ENCODE results near the gene ZNF275.
"Not testable (repeated sequence)": the region's sequence is repeated elsewhere in the genome, so short reads cannot be mapped to it uniquely, and the experiment has no call there.

ZNF275 gene

DNA sequence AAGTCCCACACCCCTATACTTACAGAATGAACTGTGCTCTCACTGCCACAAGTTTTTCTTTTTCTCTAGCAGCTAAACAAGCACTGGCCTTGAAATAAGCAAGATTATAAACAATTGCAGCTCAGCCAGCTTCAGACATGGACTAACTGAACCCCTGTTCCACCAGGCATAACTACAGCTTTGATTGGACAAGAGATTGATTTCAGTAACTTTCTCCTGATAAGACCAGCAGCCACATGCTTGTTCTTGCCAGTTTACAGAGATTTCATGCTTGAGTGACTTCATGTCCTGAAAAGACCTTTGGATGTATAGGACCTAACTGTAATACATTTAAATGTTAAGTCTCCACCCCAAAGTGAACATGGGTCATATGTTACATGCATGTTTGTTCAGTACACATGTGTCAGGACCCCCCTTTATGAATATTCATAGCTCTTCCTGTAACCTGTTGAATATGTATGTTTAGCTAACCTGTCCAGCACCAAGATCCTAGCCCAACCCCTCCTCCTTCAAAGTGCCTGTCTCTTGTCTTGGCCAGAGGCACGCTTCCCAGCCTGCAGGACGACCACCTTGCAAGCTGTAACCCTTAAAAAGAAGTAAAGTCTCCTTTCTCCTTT, 27.9 kb downstream of the ZNF275 start:
- no peak for DNase-seq

DNA sequence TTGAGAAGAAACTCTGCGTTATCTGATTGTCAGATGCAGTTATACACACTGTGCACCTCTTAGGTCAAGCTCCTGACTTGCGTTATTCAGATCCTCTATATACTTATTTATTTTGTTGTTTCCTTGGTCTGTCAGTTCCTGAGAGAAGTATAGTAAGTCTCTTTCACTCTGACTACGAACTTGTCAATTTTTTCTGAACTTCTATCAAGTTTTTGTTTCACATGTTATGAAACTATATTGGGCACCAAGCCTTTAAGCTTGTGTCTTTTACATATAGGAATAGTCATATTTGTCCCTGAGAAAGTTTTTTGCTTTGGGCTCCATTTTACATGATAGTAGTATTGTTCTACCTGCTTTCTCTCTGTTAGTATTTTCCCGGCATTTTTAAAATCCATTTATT, 31.7 kb downstream of the ZNF275 start:
- DNase-seq, result no peak

DNA sequence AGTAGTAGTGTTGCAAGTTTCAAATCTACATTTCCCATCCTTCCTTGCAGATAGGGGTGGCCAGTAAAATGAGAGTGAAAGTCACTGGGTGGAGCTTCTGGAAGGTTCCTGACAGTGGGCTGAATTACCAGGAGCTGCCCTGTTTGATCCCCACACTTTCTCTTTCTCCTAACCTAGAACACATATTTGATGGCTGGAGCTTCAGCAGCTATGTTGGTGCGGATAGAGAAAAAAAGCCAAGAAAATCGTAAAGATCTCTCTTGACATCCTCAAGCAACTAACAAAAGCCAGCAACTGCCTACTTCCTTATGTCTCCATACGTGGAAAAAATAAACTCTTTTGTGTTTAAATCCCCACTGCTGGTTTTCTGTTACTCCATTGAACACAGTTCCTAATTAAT, 32.2 kb downstream of the ZNF275 start:
- DNase-seq, result no peak

DNA sequence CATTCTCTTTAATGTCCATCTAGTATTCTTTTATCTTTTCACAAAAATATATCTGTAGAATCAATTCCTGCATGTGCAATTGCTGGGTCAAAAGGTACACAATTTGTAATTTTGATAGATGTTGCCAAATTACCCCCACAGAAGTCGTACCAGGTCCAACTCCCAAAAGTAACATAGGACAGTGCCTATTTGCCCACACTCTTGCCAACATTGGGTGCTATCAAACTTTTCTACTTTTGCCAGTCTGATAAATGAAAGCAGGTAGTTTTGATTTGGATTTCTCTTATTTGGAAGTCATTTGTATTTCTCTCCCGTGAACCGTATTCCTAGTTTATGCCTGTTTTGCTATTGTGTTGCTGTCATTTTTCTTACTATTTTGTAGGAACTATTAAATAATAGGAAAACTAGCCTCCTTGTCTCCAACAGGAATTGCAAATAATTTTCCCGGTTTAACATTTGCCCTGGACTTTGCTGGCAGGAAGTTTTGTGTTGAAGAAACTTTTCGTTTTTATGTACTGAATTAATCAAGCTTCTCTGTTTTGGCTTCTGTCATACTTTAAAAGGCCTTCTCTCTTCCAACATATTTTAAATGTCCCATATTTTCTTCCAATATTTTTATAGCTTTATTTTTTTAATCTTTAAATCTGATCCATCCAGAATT, 33.1 kb downstream of the ZNF275 start:
- no peak for DNase-seq

DNA sequence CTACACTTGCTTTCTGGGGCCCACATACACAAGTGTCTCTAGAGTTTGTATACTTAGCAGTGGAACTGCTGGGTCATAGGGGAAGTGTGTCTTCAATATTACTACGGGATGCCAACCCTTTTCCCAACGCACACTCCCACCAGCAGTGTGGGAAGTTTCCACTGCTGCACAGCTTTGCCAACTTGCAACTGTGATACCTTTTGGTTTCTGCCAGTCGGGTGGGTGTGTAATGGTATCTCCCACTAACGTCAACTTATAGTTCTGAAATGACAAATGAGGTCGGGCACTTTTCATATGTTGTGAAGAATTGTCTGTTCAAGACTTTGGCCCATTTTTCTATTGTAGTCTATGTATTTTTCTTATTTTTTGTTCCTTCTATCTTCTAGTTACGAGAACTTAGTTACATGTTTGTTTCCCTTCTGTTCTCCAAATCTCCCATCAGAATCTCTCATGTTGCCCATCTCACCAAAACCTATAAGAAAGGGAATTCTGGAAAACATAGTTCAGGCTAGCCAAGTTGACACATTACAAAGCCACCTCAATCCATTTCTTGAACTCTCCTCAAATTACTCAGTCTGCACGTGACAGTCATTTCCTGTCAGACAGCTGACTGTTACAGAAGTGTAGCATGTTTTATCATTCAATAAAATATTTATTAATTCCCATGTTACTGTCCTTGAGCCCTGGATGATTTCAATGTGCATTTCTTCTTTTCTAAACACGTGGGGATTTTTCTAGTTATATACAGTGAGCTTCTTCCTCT, 36.5 kb downstream of the ZNF275 start:
- DNase-seq, result no peak

DNA sequence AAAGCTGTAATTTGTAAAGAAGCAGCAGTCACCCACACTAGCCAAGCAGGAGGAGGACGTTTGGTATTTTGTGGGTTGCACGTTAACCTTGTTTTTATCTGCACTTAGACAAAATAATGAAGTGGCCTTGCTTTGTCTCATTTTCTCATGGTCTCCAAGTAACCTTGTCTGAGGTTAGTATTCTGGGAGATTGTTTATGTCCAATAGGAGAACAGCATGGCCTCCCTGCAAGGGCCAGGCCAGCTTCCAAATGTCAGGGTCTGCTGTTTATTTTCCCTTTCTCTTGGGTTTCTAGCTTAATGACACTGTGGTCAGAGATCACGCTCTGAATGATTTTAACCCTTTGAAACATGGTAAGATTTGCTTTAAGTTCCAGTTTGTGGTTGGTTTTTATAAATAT, 37.3 kb downstream of the ZNF275 start:
- DNase-seq, result no peak

DNA sequence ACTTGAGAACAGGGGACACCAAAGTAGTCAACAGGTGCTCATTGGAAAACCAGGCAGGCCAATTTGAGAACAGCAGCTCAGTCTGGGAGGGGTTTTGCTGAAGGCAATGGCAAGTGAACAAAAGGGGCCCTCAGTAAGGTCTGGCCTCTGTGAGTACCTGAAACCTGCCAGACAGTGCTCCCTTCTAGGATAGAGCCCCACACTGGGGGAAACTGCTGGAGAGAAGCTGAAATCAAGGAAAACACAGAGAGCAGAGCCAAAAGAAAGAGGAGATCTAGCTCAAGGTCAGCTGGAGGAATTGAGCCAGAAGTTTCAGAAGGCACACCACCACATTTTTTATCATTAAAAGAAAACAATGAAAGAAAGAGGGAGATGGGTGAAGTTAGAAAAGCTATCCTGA, 39.0 kb downstream of the ZNF275 start:
- no peak for DNase-seq

DNA sequence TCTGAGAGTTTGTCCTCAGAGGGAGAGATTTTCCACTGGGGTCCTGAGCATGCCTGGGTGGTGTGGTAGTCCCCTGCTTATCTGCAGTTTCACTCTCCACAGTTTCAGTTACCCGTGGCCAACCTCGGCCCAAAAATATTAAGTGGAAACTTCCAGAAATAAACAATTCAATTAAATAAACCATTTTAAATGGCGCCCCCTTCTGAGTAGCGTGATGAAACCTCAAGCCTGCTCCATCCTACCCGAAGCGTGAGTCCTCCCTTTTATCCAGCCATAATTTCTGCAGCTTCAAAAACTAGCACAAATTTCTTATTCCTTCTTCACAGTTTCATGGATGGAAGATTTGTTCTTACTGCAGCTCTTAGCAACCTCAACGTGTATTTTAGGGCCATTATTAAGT, 40.5 kb downstream of the ZNF275 start:
- DNase-seq, result no peak

DNA sequence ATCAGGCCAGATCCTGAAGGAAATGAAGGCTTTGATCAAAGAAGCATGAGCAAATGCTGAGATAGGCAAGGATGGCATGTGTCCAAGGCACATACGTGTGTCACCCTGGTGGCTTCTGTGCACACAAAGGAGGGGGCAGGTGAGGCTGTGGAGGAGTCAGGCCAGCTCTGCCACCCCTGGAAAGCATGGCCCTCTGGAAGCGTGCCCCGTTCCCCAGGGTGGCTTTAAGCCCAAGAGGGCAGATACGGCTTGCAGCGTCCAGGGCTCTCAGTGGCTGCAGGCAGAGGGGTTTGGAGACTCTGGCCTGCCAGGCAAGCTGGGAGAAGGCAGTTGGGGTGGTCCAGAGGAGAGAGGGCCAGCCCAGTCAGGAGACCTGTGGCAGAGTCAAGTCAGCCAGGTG, 41.6 kb downstream of the ZNF275 start:
- no peak for DNase-seq

DNA sequence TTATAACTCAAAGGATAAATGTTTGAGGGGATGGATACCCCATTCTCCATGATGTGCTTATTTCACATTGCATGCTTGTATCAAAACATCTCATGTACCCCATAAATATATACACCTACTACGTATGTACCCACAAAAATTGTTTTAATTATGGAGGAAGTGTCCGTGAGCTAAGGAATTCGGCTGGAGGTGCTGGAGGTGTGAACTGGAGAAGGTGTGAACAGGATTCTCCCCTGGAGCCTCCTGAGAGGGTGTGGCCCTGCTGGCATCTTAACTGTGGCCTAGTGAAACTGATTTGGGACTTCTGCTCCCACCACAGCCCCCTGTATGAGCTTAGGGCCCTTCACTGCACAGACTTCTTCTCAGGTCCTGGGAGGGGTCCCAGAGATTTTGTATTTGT, 43.8 kb downstream of the ZNF275 start:
- no peak for DNase-seq

DNA sequence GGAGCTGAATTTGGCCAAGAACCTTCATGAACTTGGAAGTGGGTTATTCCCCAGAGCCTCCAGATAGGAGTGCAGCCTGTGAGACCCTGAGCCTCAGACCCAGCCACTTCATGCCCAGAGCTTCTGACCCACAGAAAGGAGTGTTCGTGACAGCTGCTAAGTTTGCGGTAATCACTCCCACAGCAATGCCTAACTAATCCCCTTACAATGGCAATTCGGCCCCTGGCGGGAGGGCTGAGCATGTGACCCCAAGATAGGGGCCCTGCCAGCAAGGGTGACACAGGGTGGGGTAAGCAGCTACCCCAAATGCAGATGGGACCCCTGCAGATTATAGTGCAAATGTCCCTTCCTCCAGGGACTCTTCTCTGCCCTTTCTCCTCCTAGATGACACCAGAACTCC, 44.7 kb downstream of the ZNF275 start:
- no peak for DNase-seq

DNA sequence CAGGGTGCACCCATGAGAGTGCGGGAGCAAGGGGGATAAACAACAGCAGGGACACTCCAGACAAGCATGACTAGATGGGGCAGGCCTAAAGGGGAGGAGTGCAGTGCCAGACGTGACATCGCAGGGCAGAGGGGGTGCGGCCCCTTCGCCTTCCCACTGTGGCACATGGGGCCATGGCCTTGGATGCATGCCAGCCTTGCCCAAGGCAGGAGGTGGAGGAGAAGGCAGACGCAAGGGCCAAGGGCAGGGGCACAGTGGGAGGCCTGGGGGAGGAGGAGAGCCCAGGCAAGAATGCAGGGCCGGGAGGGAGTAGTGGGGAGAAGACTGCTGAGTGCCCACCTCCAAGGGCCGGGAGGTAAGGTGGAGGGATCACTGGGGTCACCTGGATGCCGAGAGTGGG, 45.6 kb downstream of the ZNF275 start:
- DNase-seq, result no peak

DNA sequence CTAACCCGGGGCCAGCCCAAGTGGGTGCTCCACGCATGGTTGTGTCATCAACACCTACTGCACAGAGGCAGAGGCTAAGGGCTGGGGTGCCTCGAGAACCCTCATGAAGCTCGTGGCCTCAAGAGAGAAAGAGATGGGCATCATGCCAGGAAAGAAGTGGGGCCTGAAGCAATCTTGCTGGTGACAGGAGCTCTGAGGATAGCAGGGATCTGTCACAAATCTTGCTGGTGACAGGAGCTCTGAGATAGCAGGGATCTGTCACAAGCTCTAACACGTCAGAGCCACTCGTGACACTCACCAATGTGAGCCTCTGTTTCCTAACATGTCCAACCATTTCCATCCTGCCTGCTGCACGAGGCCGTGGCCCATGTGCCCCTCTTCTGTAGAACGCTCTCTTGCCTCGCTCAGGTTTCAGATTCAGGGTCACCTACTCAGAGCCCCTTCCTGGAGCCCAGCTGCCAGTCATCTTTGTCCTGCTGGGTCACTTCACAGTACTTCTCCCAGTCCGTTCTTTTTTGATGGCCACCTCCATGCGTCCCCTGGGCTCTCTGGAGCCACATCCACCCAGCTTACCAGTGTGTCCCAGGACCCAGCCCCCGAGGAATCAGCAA, 46.1 kb downstream of the ZNF275 start:
- DNase-seq, result no peak

DNA sequence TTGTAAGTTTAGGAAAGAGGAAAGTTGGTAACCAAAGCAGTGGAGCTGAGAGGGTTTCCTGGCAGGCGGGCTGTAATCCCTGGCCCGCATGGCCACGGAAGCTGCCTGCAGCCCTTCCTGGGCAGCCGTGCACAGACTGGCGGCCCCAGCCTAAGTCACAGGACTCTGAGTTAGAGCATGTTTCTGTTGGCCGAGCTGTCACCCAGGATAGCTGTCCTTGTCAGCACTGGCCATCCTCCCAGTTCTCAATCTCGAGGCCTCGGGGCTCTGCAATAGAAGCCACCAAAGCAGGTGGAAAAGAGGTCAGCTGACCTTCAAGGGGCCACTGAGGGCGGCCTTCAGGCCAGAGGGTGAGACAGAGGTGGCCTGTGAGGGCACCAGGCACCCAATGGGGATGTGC, 46.7 kb downstream of the ZNF275 start:
- DNase-seq, result no peak

DNA sequence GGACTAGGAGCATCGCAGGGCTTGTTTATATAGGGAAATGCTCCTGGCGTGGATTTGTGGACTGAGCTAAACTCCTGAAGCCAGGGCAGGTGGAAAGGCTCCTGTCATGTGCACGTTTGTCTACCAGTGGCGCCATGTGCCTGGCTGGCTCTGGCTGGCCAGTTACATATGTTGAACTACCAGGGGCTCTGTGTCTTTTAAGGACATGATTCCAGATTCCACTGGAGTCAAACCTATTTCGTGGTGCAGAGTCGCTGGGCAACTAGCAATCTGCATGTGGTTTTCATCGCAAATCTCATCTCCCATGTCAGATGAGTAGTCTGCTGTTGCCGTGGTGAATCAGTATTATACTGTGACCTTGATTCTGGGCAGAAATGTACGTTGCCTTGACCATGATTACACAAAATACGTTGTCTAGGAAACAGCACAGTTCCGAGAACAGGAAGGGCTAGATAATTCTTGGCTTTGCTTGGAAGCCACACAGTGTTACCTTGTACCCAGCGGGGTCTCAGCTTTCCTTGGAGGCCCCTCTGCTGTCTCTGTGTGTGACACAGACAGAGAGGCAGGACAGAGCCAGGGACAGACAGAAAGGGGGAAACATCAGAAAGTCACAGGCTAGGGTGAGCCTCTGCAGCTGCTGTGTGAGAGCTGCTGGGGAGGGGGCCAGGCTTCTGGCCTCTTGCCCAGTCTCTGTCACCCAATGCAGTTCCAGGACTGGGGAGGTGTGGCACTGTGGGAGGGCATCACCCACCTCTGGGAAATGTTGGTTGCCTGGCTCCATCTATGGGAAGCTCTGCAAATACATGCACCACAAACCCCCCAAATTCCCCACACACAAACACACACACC, 48.0 kb downstream of the ZNF275 start:
- peak; percentile 18 for DNase-seq

DNA sequence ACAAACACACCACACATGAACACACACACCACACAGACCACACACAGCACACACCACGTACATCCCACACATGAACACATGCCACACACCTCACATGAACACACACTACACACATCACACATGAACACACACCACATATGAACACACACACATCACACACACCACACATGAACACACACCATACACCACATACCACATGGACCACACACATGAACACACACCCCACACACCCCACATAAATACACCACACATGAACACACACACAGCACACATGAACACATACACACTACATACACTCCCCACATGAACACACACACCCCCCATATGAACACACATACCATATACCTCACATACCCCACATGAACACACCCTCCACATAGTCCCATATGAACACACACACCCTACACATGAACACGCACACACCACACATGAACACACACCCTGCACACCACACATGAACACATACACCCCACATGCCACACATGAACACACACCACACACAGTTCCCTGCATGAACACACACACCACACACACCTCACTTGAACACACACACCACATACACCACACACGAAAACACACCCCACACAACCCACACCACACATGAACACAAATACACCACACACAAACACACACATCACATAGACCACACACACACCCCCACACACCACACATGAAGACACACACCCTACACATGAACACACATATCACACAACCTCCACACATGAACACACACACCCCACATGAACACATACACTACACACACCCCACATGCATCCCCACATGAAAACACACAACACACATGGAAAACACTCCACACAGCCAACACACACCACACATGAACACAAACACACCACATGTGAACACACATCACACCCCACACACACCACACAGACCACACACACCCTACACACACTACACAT, 48.9 kb downstream of the ZNF275 start:
- no peak for DNase-seq

DNA sequence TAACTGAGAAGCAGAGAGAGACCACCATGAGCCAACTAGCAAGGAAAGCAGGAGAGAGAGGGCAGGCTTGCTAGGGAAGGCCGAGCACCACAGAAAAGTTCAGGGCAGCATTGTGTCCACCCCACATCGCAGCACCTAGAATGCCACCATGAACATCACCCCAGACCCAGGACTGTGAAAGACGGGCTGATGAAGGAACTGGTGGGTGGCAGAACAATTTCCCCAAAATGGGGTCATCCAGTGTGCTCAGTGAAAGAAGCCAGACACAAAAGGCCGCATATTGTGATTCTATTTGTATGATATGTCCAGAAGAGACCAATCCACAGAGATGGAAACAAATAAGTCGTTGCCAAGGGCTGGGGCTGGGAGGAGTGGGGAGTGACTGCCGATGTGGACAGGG, 50.4 kb downstream of the ZNF275 start:
- no peak for DNase-seq

DNA sequence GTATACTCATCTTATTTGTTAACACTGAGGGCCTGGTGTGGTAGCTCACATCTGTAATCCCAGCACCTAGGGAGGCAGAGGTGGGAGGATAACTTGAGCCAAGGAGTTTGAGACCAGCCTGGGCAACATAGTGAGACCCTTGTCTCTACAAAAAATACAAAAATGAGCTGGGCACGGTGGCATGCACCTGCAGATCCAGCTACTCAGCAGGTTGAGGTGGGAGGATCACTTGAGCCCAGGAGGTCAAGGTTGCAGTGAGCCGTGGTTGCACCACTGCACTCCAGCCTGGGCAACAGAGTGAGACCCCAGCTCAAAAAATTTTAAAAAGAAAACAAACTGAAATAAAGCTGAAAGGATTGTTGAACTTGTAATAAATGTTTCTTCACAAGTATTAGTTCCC, 51.0 kb downstream of the ZNF275 start:
- DNase-seq, result not testable (repeated sequence)

DNA sequence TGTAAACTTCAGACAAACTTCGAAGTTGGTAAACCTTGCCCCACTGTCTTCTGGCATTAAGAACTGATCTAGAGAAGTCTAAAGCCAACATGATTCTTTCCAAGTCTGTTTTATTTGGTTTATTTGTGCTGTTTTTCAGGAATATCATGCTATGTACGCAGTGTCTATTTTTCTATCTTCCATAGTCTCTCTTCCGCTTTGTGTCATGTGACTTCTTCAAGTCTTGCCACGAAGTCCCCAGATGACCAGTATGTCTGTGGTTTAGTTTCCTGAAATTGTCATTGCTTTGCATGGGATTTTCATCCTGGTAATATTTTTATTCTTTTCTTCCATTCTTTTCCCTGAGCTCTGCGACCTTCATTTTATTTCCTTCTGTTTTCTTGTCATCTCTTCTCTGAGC, 52.1 kb downstream of the ZNF275 start:
- DNase-seq, result no peak

DNA sequence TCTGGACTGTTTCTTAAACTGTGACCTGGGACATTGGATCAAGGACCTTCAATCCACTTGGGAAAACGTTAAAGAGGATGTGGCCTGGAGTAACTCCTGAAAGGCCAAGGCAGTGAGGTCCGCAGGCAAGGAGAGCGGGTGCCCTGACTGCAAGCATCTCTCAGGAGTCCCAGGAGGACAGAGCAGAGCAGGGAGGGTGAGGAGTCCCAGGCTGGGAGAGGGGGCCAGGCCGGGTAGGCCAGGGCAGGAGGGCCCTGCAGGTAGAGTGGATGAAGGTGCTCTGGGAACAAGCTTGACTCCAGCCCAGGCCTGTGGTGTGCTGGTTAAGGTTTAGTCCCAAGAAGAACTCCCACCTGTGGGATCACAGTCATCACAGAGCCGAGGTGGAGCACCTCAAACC, 53.4 kb downstream of the ZNF275 start:
- no peak for DNase-seq

DNA sequence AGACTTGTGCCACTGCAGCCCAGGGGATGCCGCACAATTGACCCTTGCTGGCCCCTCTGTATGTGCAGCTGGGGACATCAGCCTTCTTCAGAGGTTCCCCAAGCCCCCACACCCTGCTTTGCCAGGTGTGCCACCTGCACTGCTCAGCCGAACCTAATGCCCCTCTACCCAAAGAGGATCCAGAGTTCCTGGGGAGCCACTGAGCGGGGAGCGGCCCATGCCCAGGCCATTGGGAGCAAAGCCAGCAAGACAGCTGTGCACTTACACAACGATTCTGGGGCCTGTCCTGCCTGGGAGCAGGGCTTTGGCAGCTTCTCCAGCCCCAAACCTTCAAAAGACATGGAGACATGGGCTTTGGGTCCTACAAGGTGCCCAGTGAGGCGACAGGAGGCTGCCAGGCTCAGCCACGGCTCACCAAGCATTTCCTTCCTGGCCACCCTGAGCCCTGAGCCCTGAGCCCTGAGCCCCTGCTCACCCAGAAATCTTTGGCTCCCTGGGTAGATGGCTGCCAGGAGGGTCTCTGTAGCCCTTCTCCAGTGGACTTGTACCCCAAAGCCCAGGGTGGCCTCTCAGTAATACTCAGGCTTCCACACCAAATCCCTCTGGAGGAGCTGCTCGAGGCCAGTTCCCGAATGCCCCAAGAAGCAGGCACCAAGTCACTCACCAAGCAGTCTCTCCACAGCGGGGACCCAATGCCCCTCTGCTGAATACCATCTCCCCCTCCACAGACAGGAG, 54.2 kb downstream of the ZNF275 start:
- no peak for DNase-seq

All from stimulated activated CD4-positive, alpha-beta T cell treated with anti-CD3 and anti-CD28 coated beads, Interleukin-15, amount 100 ng/mL, for 24 hours (primary cell).